8988T (cell line): ENCODE measurements around the gene HOXB5.

Experiments used
- DNase-seq: peaks from one replicate; pipeline ENCODE4 v3.0.0; 2011

The HOXB5 gene

DNA sequence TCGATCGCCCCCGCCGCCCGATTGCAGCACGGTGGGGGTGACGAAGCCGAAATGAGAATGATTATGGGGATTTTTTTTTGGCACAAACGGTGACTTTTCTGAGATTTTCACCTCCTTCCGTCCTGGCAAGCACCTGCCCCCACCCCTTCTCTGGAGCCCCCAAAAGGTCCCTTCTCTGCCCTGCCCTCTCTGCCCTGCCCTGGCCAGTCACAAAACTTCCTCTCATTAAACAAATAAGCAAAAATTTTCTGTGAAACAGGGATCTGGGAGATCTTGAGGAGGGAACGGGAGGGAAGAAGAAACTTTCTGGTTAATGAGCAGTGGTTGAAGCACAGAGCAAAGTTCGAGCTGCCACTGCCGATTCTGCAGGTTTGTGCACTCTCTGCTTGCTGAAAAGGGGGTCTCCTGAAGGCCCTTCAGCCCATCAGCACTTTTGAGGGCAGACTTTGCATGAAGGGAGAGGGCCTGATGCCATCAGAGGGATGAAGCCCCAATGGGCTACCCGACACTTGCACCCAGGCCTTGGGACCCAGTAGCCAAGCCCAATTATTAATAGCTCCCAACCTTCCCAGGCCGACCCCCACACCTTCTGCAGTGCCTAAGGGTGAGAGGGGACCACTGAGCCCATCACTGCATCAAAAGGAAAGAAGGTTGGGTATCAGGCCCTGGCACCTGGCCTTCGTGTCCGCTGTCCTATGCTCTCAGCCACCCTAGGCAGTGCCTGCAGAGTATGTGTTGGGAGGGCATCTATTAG lies 22.6 kb upstream of the HOXB5 start:
- DNase-seq = no peak

DNA sequence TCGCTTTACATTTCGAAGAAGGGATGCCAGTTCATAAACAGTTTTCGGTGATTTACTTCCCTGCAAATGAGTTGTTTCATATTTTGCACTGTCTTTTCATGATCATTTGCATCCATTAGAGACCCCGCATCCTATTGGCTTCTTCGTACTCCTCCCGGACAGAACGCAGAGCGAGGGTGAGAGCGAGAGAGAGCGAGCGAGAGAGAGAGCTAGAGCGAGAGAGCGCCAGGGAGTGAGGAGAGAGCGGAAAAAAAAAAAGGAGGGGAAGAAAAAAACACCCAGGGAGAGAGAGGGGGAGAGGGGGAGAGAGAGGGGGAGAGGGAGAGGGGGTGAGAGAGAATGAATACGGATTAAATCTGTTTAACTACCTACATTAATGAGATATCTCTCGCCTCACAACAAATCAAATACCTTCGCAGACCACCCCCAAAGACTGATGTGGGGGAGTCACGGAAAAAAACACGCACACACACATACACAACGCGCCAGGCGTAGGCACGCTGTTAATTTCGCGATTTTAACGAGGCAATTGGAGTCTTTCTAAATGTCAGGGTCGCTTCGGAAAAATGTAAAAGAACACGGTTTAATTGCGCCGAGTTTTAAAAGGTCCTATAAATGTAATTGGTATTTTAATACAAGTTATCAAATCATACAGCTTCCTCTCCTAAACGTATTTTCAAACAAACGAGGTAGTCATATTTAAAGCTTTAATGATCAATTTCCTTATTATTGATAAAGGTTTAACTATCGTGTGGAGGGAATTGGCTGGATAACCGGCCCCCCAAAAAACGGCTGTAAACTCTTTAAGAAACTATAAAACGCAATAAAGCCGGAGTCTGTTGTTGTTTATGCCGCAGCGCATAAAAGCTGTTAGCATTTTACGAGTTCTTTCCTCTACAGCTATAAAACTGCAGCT lies 21.7 kb upstream of the HOXB5 start, which contains the start of gene HOXB8:
Gene HOXB8 (minus strand): TSS at position 246 of the 916 bp plus-strand sequence. CDS start 588 bp downstream, outside the sequence.
- no peak for DNase-seq

DNA sequence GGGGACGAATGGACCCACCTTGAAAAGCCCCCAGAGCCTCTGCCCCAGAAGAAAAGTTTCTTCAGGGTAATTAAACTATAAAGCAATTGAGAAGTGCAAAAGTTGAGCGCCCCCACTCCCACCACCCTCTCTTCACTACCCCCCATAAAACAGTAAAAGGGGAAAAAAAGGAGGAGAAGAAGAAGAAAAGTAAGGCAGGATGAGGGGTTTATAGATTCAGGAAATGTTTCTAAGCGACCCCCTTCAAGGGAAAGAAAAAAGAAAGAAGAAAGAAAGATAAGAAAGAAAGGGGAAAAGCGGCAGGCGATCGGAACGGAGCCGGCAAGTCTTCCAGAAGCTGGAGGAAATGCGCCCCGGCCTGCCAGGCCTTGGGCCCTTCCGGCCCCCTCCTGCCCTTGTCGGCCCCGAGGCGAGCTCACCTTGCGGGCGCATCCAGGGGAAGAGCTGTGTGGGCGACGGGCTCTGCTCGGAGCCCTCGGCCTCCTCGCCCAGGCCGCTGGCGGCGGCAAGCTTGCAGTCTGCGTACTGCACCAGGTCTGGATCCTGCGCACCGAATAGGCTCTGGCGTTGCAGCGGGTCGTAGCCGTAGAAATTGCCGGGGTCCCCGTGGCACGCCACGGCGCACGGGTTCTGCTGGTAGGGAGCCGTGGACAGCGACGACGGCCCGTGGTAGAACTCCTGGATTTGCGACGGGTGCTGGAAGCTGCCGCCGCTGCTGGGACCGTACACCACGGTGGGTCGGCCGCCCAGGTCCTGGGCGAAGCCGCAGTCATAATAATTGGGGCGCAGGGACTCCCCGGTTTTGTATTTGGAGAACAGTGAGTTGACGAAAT lies 20.5 kb upstream of the HOXB5 start:
- no peak for DNase-seq

DNA sequence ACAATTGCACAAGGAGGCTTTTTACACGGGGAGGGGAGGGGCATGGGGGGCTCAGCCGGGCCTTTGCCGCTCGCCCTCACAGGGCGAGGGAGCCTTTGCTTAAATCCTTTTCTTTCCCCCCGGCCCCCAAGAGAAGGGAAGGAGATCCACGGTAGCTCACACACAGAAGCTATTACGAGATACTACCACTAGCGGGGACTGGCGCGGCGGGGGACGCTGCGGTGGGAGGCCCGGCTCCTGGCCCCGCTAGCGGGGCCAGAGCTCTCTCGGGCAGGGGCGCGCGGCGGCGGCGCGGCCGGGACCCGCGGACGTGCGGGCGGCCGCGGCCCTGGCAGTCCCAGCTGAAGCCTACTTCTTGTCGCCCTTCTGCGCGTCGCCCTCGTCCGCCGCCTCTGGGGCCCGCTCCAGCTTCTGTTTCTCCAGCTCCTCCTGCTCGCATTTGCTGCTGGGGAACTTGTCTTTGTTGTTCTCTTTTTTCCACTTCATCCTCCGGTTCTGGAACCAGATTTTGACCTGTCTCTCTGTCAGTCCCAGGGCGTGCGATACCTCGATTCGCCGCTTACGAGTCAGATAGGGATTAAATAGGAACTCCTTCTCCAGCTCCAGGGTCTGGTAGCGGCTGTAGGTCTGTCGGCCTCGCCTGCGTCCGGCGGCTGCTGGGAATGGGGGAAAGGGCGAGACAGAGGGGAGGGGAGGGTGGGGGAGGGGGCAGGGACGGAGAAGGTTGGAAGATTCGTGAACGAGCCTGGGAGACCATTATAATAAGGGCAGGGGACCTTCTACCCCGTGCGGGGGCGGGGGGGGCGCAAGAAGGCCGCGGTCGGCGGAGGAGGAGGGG lies 19.5 kb upstream of the HOXB5 start:
- DNase-seq = peak; percentile 78

DNA sequence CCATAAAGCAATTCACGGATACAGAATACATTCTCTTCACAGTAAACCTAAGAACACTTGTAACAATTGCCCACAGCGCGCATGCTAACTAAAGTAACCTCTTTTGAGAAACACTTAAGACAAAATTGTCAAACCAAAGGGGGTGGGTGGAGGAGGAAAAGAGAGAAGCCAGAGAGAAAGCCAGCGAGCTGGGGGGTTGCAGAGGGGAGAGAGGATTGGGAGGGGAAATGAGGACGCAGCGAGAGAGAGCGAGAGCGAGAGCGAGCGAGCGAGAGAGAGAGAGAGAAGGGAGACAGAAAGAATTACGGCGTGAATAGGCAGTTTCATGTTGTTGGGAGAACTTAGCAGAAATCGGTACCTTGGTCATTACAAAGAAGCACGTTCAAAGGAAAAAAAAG lies 18.9 kb upstream of the HOXB5 start:
- DNase-seq = no peak

DNA sequence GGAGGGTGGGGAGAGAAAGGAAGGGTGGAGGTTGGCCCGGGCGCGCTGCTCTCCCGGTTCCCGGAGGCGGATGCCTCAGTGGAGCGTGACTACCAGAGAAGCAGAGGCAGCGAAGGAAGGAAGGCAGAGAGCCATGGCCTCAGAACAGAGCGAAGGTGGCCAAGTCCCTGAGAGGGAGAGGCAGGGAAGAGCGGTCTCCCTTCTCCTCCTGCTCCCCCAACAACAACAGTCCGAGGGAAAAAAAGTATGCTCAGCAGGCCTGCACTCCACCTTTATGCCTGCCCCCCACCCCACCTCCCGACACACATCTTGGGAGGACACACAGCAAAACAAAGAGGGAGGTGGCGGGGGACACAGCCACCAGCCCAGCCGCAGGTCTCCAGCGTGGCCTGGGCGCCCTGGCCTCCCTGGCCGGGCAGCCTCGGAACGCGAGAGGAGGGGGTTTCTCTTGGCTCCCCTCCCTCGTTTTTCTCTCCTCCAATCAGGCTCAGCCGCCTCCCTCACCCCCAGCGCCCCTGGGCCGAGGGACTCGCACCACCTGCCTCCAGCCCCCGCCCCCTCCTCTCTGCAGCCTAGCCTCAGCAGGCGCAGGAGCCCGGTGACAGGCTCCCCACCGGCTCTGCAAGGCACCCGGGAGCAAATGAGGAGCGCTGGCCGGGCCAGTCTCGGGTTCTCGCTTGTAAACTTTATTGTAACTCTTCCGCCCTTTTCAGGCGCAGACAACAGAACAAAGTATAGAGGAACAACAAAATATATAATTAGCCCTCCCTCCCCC lies 18.3 kb upstream of the HOXB5 start:
- DNase-seq = peak; percentile 77

DNA sequence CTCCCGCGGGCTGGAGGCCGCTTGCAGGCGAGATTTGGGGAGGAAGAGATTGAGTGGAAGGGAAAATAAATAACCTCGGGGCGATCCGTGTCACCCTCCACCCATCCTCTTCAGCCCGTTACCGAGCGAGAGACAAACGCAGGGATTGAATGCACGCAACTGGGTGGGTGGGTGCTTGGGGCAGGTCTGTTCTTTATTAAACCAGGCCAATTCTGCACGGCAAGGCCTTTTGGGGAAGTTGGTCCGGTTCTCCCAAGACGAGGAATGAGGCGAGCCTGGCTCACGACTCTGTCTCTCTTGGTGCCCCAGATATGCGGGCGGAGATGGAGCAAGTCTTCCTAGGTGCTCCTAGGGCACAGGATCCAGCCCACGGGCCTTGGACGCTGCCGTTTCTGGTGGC lies 17.6 kb upstream of the HOXB5 start:
- no peak for DNase-seq

DNA sequence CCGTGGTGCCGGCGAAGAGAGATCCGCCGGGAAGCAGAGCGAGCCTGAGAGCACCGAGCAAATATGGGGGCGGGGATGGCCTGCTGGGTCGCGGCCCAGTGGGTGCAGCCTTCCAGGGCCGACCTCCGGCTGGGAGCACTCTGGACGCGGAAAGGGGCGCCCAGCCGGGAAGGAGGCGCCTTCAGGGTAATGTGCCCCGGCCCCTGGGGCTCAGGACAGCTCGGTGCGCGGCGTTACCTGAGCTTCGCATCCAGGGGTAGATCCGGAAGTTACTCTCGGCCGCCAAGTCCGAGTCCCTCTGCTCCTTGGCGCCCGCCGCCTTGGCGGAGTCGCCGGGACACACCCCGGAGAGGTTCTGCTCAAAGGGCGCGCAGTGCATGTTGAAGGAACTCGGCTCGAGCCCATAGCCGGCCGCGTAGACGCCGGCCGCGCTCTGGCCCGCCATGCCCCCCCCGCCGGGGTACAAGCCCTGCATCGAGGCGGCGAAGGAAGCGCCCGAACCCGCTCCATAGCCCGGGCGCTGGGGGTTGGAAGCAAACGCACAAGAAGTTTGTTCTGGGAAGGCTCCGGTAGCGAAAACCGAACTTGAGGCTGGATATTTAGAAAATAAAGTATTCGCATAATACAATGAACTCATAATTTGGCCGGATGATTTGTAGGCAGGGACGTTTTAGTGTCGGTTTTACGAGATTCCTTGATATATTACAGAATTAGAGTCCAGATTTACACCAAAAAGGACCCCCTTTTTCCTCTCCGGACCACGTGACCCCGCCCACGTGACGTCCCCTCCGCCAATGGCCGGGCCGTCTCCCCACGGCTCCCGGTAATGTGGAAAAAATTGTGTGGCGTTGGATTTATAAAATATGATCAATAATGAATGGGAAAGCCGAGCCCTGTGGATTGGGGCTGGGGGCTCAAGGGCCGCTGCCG lies 17.0 kb upstream of the HOXB5 start, which contains the start of gene HOXB7:
Gene HOXB7 (minus strand): TSS at position 736 of the 930 bp plus-strand sequence. CDS start 99 bp downstream, at position 637.
- peak; percentile 71 for DNase-seq

DNA sequence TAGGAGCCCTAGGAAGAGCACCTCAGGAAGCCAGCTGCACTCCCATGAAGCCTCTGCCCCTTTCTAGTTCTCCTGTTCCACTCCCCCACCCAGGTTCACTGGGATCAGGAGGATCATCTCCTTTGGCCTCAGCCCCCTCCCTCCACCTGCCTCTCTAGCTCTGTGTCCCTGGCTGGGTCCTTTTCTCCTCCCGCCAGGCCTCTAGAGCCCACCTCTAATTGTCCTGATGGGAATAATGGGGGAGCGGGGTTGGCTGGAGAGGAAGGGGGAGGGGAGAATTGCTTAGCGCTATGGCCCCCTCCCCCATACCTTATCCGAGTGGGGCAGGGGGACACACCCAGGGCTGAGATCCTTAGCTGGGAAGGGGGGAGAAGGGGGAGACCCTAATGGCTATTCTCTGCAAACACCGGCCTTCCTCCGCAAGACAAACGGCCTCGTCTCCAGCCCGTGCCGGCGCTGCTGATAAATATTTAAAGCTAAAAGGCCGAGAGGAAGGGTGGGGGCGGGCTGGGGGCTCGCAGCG lies 16.2 kb upstream of the HOXB5 start:
- no peak for DNase-seq

DNA sequence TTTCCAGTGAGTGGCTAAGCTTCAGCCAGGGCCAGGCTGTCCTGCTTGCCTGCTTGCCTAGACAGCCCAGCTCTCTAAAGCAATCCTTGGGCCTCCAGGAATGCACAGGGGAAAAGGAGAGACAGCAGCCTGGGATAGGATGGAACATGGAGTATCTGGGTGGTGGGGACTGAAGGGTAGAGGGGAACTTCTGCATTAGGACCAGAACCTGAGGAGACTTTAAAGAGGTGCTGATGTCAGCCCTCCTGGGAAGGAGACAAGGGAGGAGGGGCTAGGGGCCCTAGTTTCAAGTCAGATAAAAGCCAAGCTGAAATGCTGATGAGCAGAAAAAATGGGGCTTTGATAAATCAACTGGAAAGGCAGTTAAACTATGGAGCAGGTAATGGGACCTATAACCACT lies 15.5 kb upstream of the HOXB5 start:
- DNase-seq = no peak

DNA sequence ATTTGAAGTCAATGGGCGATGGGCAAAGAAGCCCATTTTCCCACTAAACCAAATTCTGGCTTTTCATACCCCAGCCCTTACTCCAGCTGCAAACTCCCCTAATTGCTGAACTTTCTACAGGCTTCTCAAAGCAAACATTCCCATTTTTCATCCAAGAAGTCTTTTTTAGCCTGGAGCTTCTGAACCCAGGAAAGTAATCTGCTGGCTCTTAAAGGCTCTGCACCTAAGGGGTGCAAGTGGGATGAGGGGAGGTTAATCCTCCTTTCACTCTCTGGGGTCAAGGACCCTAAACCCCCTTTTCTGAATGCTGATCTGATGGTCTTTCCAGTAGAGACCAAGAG lies 14.9 kb upstream of the HOXB5 start:
- DNase-seq = no peak

DNA sequence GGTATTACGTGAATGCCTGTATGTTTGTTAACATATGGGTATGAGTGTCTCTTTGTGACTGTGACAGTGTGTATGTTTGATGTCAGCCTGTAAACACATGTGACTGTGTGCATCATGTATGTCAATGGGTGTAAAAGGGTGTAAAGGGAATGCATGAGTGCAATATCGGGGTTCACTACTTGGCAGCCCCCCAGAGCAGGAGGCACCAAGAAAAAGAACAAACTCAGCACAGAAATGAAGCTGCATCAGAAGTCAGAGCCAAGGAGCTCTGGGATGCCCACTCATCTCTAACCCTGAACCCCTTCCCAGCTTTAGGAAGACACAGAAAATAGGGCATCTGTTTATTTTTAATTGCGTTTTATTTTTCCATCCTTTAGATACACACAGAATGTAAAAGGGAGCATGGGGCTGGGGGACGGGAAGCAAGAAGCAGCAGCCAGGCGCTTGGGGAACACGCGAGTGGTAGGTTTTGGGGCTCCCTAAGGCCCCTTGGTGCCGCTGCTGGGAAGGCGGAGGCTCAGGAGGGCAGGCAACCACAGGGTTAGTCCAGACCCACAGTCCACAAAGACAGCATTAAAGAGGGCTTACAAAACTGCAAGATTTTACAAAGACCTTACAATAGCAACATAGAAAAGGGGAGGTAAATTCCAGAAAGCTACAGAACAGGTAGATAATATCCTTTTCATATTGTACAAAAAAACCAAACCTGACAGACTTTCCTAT lies 13.5 kb upstream of the HOXB5 start:
- DNase-seq = no peak

DNA sequence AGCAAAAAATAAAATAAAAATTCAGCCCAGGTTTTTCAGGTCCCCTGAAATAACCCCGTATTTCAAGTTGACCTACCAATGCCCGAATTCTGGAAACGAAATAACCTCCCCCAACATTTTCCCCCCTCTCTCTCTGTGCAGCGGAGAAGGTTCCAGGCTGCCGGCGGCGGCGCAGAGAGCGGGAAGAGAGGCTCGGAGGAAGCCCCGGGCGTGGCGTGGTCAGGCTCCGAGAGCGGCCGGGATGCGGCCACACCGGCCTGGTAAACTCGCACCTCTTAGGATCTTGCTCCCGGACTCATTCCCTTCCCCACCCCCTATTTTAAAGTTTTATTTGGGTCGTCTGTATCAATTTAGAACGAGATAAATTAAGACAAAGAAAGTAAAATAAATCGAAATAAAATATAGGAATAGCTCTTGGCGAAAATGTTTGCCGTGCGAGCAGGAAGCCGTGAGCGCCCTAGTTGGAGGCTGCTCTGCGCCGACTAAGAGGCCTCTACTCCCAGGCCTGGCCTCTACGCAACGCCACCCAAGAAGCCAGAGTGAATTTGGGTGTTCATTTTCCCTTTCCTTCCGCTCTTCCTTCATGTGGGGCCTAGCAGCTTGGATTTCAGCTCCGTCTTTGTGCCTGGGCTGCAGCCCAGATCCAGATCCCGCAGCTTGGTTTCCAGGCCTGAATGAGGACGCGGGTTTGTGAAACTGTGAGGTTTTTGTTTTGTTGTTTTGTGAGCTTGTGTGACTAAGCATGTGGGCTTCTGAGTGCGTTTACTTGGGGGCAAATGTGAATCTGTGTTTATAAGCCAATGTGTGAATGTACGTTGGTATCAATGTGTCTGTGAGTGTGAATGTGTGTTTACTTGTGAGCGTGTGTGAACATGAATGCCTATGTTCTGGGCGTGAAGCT lies 12.7 kb upstream of the HOXB5 start:
- DNase-seq = no peak

DNA sequence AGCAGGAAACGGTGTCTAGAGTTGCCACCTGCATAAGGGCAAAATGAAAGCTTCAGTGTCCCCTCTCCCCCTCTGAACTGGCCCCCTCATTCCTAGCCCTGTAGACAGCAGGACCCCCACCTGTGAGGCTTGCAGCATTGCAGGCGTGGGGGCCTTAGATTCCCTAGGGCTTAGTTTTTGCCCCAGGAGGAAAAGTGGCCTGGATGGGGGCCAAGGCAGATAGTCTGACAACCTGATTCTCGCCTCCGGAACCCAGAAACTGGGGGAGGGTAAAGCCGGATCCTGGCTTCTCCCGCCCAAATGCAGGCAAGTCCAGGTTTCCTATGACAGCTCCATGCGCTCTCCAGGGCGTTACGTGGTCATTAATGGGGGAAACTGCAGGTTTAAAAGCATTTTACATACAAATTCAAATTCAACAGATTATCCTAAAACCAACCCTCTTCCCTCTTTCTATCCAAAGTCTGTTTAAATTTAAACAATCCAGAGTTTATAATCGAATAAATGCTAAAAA lies 11.9 kb upstream of the HOXB5 start:
- no peak for DNase-seq

DNA sequence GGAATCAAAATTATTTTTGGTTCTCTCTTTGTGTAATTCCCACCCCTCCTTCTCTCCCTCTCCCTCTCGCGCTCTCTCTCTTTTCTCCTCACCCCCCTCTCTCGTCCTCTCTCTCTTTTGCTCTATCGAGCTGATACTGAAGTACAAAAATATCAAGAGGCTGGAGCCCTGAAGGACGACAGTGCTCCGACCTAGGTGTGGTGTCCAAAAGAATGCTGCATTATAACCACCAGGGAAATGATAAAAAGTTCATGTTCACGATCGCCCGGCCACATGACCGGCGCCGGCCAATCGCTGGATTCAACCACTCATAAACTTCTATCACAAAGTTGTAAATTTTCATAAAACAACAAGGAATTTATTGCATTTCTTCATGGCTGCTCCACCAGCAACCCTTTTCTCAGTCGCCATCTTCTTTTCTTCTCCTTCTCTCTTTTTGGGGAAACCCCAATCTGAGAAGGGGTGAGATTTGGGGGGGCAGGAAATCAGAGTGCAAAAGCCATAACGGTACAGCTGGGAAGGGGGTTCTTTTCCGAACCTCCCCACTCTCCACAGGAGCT lies 11.3 kb upstream of the HOXB5 start, which contains the start of gene HOXB6:
Gene HOXB6 (minus strand): TSS at position 217 of the 560 bp plus-strand sequence. CDS start 6,836 bp downstream, outside the sequence.
- no peak for DNase-seq

DNA sequence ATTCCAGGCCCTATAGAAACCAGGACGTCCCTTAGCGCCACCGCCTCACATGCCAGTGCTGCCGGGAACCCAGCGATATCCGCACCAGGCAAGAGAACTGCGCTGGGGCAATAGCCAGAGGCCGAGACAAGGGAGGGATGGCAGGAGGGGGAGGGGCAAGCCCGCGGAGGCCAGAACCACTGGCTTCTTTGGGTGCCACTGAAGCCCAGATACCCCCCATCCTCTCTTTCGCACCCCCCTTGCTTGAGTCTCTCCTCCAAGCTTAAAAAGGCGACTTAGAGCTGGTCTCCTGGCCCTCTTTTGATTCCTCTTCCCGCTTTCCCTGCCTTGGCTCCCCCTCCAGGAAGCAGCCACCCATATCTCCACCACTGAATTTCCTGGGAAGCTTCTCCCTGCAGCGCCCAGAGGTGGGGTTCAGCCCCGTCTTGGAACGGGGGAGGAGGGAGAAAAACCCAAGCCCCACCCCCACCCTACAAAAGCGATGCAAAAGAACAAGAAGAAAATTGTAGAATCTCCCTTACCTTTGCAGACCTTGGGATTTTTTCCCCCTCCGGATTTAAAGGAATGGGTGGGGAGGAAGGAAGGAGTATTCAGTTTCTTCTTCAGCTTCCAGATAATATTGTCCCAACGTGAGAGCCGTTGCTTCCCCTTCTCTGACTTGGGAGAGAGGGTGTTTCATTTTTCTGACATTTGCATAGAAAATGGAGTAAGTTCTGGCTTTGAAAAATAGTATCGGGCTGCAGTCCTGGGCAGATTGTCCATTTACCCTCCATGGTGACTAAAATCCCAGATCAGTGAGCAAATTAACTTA lies 10.6 kb upstream of the HOXB5 start:
- peak; percentile 88 for DNase-seq
